Fibroblast of lung (primary cell): ENCODE data around the gene RANBP3. TPM values are rescaled to one million over a fixed set of nuclear protein-coding genes. Genes with fewer than 3 reads are reported as not detected.

Source experiments
- DNase-seq, 2 donors: peaks; one replicate each; pipeline versions ENCODE4 v3.0.0 to v3.0.0-alpha.2; 2010; ENCODE audit warnings: low read depth in 2 of 2
- H2AFZ ChIP-seq: 2 replicates; pipeline ENCODE4 v1.5.1; 2012; ENCODE audit warnings: low read length, control low read depth, inconsistent platforms
- H3K27ac ChIP-seq: 2 replicates; pipeline ENCODE4 v1.5.1; 2011; ENCODE audit warnings: low read length, control low read depth; ENCODE audit not compliant: insufficient read depth
- H3K27me3 ChIP-seq: 2 replicates; pipeline ENCODE4 v1.5.1; 2011; ENCODE audit warnings: mild to moderate bottlenecking, low read length; ENCODE audit not compliant: control insufficient read depth, insufficient read depth
- H3K36me3 ChIP-seq: 2 replicates; pipeline ENCODE4 v1.5.1; 2011; ENCODE audit warnings: low read length; ENCODE audit not compliant: control insufficient read depth, insufficient read depth
- H3K4me1 ChIP-seq: 2 replicates; pipeline ENCODE4 v1.5.1; 2011; ENCODE audit warnings: low read length; ENCODE audit not compliant: control insufficient read depth, insufficient read depth; ENCODE audit errors: extremely low read depth
- H3K4me2 ChIP-seq: 2 replicates; pipeline ENCODE4 v1.5.1; 2011; ENCODE audit warnings: low read length, control low read depth; ENCODE audit not compliant: insufficient read depth; ENCODE audit errors: extremely low read depth
- H3K4me3 ChIP-seq, 4 experiments: fragments of 200-600 bp in 1 of 4; sonication (generic) in 1 of 4; replicated peaks in 1 of 4; 2 replicates each; pipeline ENCODE4 v1.5.1; 2011 to 2016; ENCODE audit warnings: low read length in 4 of 4, low read depth in 3 of 4, mild to moderate bottlenecking in 3 of 4, control low read depth in 2 of 4, inconsistent platforms in 1 of 4, mixed read lengths in 1 of 4; ENCODE audit not compliant: insufficient read depth in 1 of 4; ENCODE audit errors: control extremely low read depth in 1 of 4
- H3K79me2 ChIP-seq: 2 replicates; pipeline ENCODE4 v1.5.1; 2012; ENCODE audit warnings: mild to moderate bottlenecking, low read length, inconsistent platforms; ENCODE audit not compliant: control insufficient read depth, insufficient read depth
- H3K9ac ChIP-seq: 2 replicates; pipeline ENCODE4 v1.5.1; 2011; ENCODE audit warnings: mild to moderate bottlenecking, low read length, control low read depth; ENCODE audit not compliant: insufficient read depth
- H3K9me3 ChIP-seq: 2 replicates; pipeline ENCODE4 v1.5.1; 2012; ENCODE audit warnings: low read depth, low read length; ENCODE audit not compliant: control insufficient read depth, insufficient read depth
- H4K20me1 ChIP-seq: 2 replicates; pipeline ENCODE4 v1.5.1; 2011; ENCODE audit warnings: low read length; ENCODE audit not compliant: control insufficient read depth, insufficient read depth; ENCODE audit errors: extremely low read depth
- EZH2 ChIP-seq: IDR thresholded peaks from 2 replicates; pipeline ENCODE4 v1.5.1; 2012; ENCODE audit warnings: low read length, control low read depth, mild to moderate bottlenecking; ENCODE audit errors: missing control alignments
- polyA plus RNA-seq, 2 donors: library from polyadenylated mRNA; depleted of rRNA in 1 of 2; stranded (reverse) in 1 of 2; unstranded in 1 of 2; fragments of >200 nt; gene quantifications; 2 replicates each; pipeline ENCODE4 v1.2.1, GENCODE V29; 2011 to 2012; ENCODE audit warnings: missing spikeins in 1 of 2
- total RNA-seq: library from RNA; depleted of rRNA; stranded (reverse); fragments of >200 nt; gene quantifications from 2 replicates; pipeline ENCODE4 v1.2.1, GENCODE V29; 2014
- TF ChIP-seq, protein P1 (sequence below), 2 donors: IDR thresholded peaks in 1 of 2; conservative IDR thresholded peaks in 1 of 2; 1 replicate in 1 of 2; 2 replicates in 1 of 2; pipeline ENCODE4 v1.5.1; 2011 to 2012; ENCODE audit warnings: low read length in 2 of 2, control low read depth in 1 of 2, inconsistent platforms in 1 of 2, low read depth in 1 of 2, mild to moderate bottlenecking in 1 of 2

The RANBP3 gene
- total and polyA plus RNA-seq, 2 donors (not counting 1 experiment from before 2014, with no cell fraction given) = 39.8 to 59.4 TPM

DNA sequence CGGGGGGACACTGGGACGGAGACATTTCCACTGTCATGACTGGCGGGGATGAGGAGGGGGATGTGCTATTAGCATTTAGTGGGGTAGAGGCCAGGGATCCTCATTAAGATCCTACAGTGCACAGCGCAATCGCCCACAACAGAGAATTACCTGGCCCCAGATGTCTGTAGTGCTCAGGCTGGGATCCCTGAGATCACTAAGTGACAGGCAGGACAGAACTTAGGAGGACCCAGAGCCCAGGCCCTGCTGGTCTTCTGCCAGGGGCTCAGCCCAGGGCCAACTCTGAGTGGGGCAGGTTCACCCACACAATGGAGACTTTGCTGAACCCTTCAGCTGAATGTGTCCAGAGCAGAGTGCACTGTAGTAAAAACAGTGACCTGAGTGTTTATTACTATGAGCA, 4.6 kb downstream of the RANBP3 start:
- no peaks in the 10 kb centered on the region for H3K9me3 ChIP-seq
- no peaks in the 10 kb centered on the region for H4K20me1 ChIP-seq
- DNase-seq = no peak
- H3K36me3 ChIP-seq = peaks cover 7% of the 10 kb centered on the region
- no peak overlapping the region for H3K27ac ChIP-seq
- peaks cover 23% of the 10 kb centered on the region for H3K4me1 ChIP-seq
- no peak overlapping the region for H2AFZ ChIP-seq
- no peak overlapping the region for H3K4me3 ChIP-seq
- no peaks in the 10 kb centered on the region for H3K27me3 ChIP-seq
- TF ChIP-seq, protein P1, sequence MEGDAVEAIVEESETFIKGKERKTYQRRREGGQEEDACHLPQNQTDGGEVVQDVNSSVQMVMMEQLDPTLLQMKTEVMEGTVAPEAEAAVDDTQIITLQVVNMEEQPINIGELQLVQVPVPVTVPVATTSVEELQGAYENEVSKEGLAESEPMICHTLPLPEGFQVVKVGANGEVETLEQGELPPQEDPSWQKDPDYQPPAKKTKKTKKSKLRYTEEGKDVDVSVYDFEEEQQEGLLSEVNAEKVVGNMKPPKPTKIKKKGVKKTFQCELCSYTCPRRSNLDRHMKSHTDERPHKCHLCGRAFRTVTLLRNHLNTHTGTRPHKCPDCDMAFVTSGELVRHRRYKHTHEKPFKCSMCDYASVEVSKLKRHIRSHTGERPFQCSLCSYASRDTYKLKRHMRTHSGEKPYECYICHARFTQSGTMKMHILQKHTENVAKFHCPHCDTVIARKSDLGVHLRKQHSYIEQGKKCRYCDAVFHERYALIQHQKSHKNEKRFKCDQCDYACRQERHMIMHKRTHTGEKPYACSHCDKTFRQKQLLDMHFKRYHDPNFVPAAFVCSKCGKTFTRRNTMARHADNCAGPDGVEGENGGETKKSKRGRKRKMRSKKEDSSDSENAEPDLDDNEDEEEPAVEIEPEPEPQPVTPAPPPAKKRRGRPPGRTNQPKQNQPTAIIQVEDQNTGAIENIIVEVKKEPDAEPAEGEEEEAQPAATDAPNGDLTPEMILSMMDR (conservative IDR thresholded peaks at IDR 0.05 in 1 of 2, IDR thresholded peaks at IDR 0.05 in 1 of 2; ENCODE audit: low read depth in 1 of 2, low read length in 2 of 2) = no peak
- TF ChIP-seq EZH2 = no peak
- H3K4me2 ChIP-seq = no peak overlapping the region
- peaks cover 90% of the 10 kb centered on the region for H3K79me2 ChIP-seq
- H3K9ac ChIP-seq = no peak overlapping the region

DNA sequence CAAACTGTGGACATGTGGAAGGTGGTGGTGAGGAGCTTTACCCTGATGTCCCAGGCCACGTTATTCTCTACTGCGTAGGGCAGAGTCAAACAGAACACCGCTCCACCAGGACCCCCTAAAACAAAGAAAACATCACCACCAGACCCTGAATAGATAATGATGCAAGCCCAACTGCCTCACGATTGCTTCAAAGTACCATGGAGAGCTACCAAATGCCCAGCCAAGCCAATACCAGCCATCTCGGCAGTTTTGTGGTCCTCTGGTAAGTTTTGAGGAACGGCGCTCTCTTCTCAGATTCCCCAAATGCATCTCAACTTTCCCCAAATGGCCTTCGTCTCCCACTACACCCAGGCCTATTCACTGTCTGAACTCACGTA, 5.6 kb downstream of the RANBP3 start:
- no peak overlapping the region for H3K9ac ChIP-seq
- H3K79me2 ChIP-seq = peaks cover 94% of the 10 kb centered on the region
- no peaks in the 10 kb centered on the region for H3K27me3 ChIP-seq
- no peak overlapping the region for H3K4me3 ChIP-seq
- H4K20me1 ChIP-seq = no peaks in the 10 kb centered on the region
- no peak for DNase-seq
- no peak overlapping the region for H2AFZ ChIP-seq
- H3K36me3 ChIP-seq = peaks cover 7% of the 10 kb centered on the region
- peaks cover 33% of the 10 kb centered on the region for H3K4me1 ChIP-seq
- H3K9me3 ChIP-seq = no peaks in the 10 kb centered on the region
- TF ChIP-seq EZH2 = no peak
- TF ChIP-seq, protein P1 (conservative IDR thresholded peaks at IDR 0.05 in 1 of 2, IDR thresholded peaks at IDR 0.05 in 1 of 2; ENCODE audit: low read depth in 1 of 2, low read length in 2 of 2) = no peak
- H3K27ac ChIP-seq = no peak overlapping the region
- no peak overlapping the region for H3K4me2 ChIP-seq

GRCh38 chr19:5971714-5972354, 6.1 kb downstream of the RANBP3 start:
- no peak overlapping the region for H3K4me3 ChIP-seq
- peaks cover 35% of the 10 kb centered on the region for H3K4me1 ChIP-seq
- H3K4me2 ChIP-seq = no peak overlapping the region
- H3K27me3 ChIP-seq = no peaks in the 10 kb centered on the region
- H4K20me1 ChIP-seq = no peaks in the 10 kb centered on the region
- H3K9me3 ChIP-seq = no peaks in the 10 kb centered on the region
- H3K79me2 ChIP-seq = peaks cover 94% of the 10 kb centered on the region
- H3K27ac ChIP-seq = no peak overlapping the region
- no peak overlapping the region for H2AFZ ChIP-seq
- peaks cover 7% of the 10 kb centered on the region for H3K36me3 ChIP-seq
- no peak for DNase-seq
- no peak overlapping the region for H3K9ac ChIP-seq
- TF ChIP-seq EZH2 = no peak
- TF ChIP-seq, protein P1 (conservative IDR thresholded peaks at IDR 0.05 in 1 of 2, IDR thresholded peaks at IDR 0.05 in 1 of 2; ENCODE audit: low read depth in 1 of 2, low read length in 2 of 2) = no peak
